Esophagus muscularis mucosa (tissue), 4 donors: Measurements from ENCODE around the gene PARK7. TPM values are rescaled to one million over a fixed set of nuclear protein-coding genes. Genes with fewer than 3 reads are reported as not detected.

Experiments
- DNase-seq: peaks from one replicate; pipeline ENCODE4 v3.0.0-alpha.2; 2017; ENCODE audit errors: extremely low spot score
- H3K27ac ChIP-seq, 4 donors: fragments of 200-600 bp; sonication (generic); replicated peaks in 1 of 4; 1 replicate in 3 of 4; 2 replicates in 1 of 4; pipeline ENCODE4 v1.5.1; 2016 to 2019; ENCODE audit warnings: mild to moderate bottlenecking in 1 of 4
- H3K27me3 ChIP-seq, 4 donors: fragments of 200-600 bp; sonication (generic); one replicate each; pipeline versions ENCODE4 v1.5.1 to v1.6.0; 2016 to 2019
- H3K36me3 ChIP-seq, 4 donors: fragments of 200-600 bp; sonication (generic); one replicate each; pipeline ENCODE4 v1.5.1; 2016 to 2019
- H3K4me1 ChIP-seq, 4 donors: fragments of 200-600 bp; sonication (generic); one replicate each; pipeline ENCODE4 v1.5.1; 2016 to 2019
- H3K4me3 ChIP-seq, 4 donors: fragments of 200-600 bp; sonication (generic); 1 replicate in 2 of 4; 2 replicates in 2 of 4; pipeline ENCODE4 v1.5.1; 2016 to 2019; ENCODE audit warnings: mild to moderate bottlenecking in 4 of 4, moderate library complexity in 1 of 4
- H3K9me3 ChIP-seq, 4 donors: fragments of 200-600 bp; sonication (generic); 1 replicate in 3 of 4; 2 replicates in 1 of 4; pipeline ENCODE4 v1.5.1; 2016 to 2019
- EP300 ChIP-seq: sonication (generic); formaldehyde crosslinking; IDR thresholded peaks from one replicate; pipeline ENCODE4 v1.6.1; 2017; ENCODE audit warnings: antibody characterized with exemption
- POLR2A ChIP-seq: fragments of 450-650 bp; IDR thresholded peaks from one replicate; pipeline ENCODE4 v1.6.1; 2017; ENCODE audit warnings: antibody characterized with exemption, moderate library complexity, mild to moderate bottlenecking, low read depth
- POLR2AphosphoS5 ChIP-seq, 2 donors: sonication (generic); formaldehyde crosslinking; IDR thresholded peaks; one replicate each; pipeline ENCODE4 v1.6.1; 2017; ENCODE audit warnings: antibody characterized with exemption in 2 of 2
- WGBS: methylation state at CpG from one replicate; pipeline ENCODE4 v1.1.5; 2018; 5-methylcytosine and 5-hydroxymethylcytosine counted together
- intact Hi-C: fragments of 100-400 bp; cut with DNase I; formaldehyde crosslinking; loops from one replicate; pipeline ENCODE4 v1.15.1; 2023
- total RNA-seq, 4 donors: library from RNA; depleted of rRNA; stranded (reverse); fragments of >200 nt; gene quantifications; one replicate each; pipeline versions ENCODE4 v1.1.0 to v1.2.1, GENCODE V29; 2016
- TF ChIP-seq, protein P1 (sequence below), 3 experiments: fragments of 200-600 bp in 2 of 3; fragments of 450-650 bp in 1 of 3; sonication (generic) in 2 of 3; IDR thresholded peaks; one replicate each; pipeline ENCODE4 v1.5.1; 2017 to 2019; ENCODE audit warnings: antibody characterized with exemption in 3 of 3, mild to moderate bottlenecking in 2 of 3, moderate library complexity in 1 of 3

Gene PARK7
- total RNA-seq, 4 donors from 2014 or later = 201 to 229 (median 212) TPM

DNA sequence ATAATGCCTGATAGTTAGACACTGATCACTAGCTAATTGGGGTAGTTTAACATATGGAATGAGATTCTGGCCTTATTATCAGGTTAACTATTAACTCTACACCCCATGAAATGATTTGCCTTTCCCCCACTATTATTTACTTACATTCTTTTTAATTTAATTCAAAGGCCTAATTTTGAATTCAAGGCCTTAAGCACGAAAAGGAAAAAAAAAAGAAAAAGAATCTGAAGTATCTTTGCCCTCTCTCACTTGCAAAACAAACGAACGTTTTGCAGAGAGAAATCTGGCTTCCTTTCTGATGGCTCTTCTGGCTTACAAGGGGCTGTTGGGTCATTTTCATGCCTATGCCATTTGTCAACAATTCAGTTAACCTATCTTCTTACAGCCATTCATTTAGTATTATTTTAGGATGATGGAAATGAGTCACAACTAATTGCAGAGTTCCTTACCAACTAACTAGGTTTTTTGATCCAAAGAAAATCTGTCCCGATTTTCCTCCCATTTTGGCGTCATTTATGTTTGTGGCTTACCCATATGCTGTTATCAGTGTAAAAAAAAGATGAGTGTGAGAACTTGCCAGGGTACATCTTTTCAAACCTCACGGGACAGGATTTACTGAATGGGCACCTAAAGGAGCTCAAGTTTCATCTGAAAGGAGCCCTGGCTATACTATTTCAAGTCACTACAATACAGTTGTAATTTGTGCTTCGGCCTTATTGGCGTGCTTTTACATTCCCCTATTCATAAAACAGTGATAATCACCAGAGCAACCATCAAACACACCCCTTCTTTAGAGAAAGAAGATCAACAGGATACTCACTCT is 66.4 kb downstream of the PARK7 start:
- peak overlapping the region; percentile 89 to 97 (median 92) for H3K4me3 ChIP-seq

DNA sequence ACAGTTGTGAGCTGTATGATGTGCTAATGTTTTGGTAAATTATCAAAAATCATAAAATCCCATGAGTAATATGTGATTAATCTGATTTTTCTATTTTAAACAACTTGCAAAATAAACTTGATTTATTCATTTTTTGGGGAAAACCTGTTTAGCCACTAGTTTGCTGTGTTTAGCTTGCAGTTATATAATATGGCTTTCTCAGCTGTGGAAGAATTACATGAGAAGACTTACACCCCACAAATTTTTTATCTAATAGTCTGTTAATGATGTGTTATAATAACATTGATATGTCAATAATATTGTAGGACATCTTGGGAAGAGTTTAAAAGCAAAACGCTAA is 67.0 kb downstream of the PARK7 start:
- WGBS = 50% methylated on average over 1 of the region's 1 CpG
- Histone ChIP-seq H3K4me3 (peak overlapping the region in 1 of 4 donors; percentile 11), H3K27me3 (no peaks in the 10 kb centered on the region), H3K4me1 (peaks cover 31 to 54% (median 48%) of the 10 kb centered on the region in 4 donors), H3K9me3 (no peaks in the 10 kb centered on the region), H3K27ac (peak overlapping the region; percentile 90 to 98 (median 95)), H3K36me3 (no peaks in the 10 kb centered on the region)
- intact Hi-C loops = loop anchor here (5.0 kb wide), 2 partner anchors 94 to 174 kb away; no protein-coding TSS in a partner anchor
- TF ChIP-seq POLR2A (no peak), EP300 (no peak), POLR2AphosphoS5 (IDR thresholded peaks at IDR 0.05) (no peak)
- TF ChIP-seq, protein P1, sequence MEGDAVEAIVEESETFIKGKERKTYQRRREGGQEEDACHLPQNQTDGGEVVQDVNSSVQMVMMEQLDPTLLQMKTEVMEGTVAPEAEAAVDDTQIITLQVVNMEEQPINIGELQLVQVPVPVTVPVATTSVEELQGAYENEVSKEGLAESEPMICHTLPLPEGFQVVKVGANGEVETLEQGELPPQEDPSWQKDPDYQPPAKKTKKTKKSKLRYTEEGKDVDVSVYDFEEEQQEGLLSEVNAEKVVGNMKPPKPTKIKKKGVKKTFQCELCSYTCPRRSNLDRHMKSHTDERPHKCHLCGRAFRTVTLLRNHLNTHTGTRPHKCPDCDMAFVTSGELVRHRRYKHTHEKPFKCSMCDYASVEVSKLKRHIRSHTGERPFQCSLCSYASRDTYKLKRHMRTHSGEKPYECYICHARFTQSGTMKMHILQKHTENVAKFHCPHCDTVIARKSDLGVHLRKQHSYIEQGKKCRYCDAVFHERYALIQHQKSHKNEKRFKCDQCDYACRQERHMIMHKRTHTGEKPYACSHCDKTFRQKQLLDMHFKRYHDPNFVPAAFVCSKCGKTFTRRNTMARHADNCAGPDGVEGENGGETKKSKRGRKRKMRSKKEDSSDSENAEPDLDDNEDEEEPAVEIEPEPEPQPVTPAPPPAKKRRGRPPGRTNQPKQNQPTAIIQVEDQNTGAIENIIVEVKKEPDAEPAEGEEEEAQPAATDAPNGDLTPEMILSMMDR (IDR thresholded peaks at IDR 0.05) = no peak
- no peak for DNase-seq

More for the DNA sequence above, 66.4 kb downstream of the PARK7 start:
- WGBS = 44% methylated on average over 8 of the region's 8 CpGs
- DNase-seq = no peak
- Histone ChIP-seq H3K4me1 (peaks cover 31 to 55% (median 51%) of the 10 kb centered on the region in 4 donors), H3K27ac (peak overlapping the region; percentile 90 to 98 (median 95)), H3K9me3 (no peaks in the 10 kb centered on the region), H3K36me3 (no peaks in the 10 kb centered on the region), H3K27me3 (no peaks in the 10 kb centered on the region)
- intact Hi-C loops = loop anchor here (5.0 kb wide), 2 partner anchors 94 to 174 kb away; no protein-coding TSS in a partner anchor
- TF ChIP-seq POLR2AphosphoS5 (IDR thresholded peaks at IDR 0.05) = peak in 1 of 2 donors; percentile 81
- TF ChIP-seq, protein P1 (IDR thresholded peaks at IDR 0.05) = no peak

DNA sequence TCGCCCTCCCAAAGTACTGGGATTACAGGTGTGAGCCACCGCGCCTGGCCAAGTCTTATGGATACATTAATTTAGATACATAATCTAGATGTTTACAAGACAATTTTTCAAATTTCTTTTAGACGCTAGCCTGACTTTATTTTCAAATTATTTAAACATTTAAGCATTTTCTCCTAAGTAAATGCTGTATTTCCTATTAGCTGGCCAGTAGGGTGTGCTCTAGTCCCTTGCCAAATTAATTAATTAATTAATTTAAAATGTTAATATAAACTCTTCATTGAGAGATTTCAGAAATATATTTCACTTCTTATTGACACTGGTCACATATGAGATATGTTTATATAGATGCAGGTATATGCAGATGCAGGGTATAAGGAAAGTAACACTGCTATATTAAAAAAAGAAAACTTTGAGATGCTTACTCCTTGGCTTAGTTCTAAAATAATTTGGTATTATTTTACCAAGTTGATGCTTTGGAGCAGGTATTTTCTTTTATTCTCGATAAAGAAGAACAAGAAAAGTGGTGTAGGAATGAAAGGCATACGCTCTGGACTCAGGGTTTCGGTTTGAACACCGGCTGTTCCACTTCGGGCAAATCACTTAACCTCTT is 69.8 kb downstream of the PARK7 start:
- Histone ChIP-seq H3K4me3 (no peak overlapping the region), H3K27ac (peak overlapping the region; percentile 52 to 96 (median 92)), H3K4me1 (peaks cover 22 to 54% (median 46%) of the 10 kb centered on the region in 4 donors), H3K9me3 (no peaks in the 10 kb centered on the region), H3K27me3 (no peaks in the 10 kb centered on the region), H3K36me3 (no peaks in the 10 kb centered on the region)
- intact Hi-C loops = no loop called here
- 63% methylated on average over 9 of the region's 9 CpGs for WGBS
- no peak for DNase-seq
- TF ChIP-seq EP300 = no peak
- TF ChIP-seq, protein P1 (IDR thresholded peaks at IDR 0.05) = peak; percentile 74 to 89 (median 78)
- no peak for TF ChIP-seq POLR2AphosphoS5 (IDR thresholded peaks at IDR 0.05)
- no peak for TF ChIP-seq POLR2A

DNA sequence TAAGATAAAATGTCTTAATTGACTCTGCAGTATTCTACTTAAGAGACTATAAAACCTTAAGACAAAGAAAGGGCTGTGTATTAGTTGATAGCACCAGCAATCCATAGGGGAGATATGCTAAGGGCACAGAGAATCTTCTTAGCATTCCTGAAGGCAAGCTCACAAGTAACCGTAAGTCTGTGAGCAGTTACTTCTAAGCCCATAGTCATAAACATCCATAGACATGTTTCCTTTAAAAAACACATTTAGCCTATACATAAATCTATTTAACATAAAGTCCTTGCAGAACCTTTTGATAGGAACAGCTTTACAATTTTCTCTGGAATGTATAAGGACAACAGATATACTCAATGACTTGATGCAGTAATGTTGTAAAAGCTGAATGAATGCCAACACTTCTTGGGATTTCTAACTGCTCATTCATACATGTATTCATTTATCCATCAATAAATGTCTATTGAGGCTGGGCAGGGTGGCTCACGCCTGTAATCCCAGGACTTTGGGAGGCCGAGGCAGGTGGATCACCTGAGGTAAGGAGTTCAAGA is 70.9 kb downstream of the PARK7 start:
- no peak for DNase-seq
- Histone ChIP-seq H3K27me3 (no peaks in the 10 kb centered on the region), H3K36me3 (no peaks in the 10 kb centered on the region), H3K27ac (peak overlapping the region in 2 of 4 donors; percentile 94 to 96), H3K4me3 (no peak overlapping the region), H3K4me1 (peaks cover 13 to 43% (median 36%) of the 10 kb centered on the region in 4 donors), H3K9me3 (no peaks in the 10 kb centered on the region)
- intact Hi-C loops = loop anchor here (2.0 kb wide), 1 partner anchor 282 kb away; no protein-coding TSS in a partner anchor
- TF ChIP-seq, protein P1 (IDR thresholded peaks at IDR 0.05) = no peak
- no peak for TF ChIP-seq POLR2A
- TF ChIP-seq POLR2AphosphoS5 (IDR thresholded peaks at IDR 0.05) = no peak
- TF ChIP-seq EP300 = no peak
- 87% methylated on average over 3 of the region's 3 CpGs for WGBS
